ENCODE data around the gene RNFT2. TPM values are rescaled to one million over a fixed set of nuclear protein-coding genes. Genes with fewer than 3 reads are reported as not detected.

Gene RNFT2, protein sequence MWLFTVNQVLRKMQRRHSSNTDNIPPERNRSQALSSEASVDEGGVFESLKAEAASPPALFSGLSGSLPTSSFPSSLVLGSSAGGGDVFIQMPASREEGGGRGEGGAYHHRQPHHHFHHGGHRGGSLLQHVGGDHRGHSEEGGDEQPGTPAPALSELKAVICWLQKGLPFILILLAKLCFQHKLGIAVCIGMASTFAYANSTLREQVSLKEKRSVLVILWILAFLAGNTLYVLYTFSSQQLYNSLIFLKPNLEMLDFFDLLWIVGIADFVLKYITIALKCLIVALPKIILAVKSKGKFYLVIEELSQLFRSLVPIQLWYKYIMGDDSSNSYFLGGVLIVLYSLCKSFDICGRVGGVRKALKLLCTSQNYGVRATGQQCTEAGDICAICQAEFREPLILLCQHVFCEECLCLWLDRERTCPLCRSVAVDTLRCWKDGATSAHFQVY
- polyA plus RNA-seq (0.61 to 0.96 TPM (median 0.95 TPM) in 3 replicates), polyA minus RNA-seq (1.2 to 2.6 TPM (median 1.5 TPM) in 3 replicates)
- polyA plus RNA-seq (2011; ENCODE audit: low read depth), result 0.15 TPM
- 0.64 and 0.87 TPM in 2 replicates for polyA plus RNA-seq (2011; cell fraction: cytosol; rRNA removed)
- polyA plus RNA-seq (2011; cell fraction: nucleus; rRNA removed), result 1.2 and 1.3 TPM in 2 replicates
- 0.20 and 0.83 TPM in 2 replicates for polyA plus RNA-seq (2012; ENCODE audit: low replicate concordance)
- polyA minus RNA-seq (2011; cell fraction: cytosol; rRNA and poly(A)+ RNA removed), result 1.2 TPM
- polyA minus RNA-seq (2011; cell fraction: nucleus; rRNA and poly(A)+ RNA removed), result 1.8 and 2.0 TPM in 2 replicates

DNA sequence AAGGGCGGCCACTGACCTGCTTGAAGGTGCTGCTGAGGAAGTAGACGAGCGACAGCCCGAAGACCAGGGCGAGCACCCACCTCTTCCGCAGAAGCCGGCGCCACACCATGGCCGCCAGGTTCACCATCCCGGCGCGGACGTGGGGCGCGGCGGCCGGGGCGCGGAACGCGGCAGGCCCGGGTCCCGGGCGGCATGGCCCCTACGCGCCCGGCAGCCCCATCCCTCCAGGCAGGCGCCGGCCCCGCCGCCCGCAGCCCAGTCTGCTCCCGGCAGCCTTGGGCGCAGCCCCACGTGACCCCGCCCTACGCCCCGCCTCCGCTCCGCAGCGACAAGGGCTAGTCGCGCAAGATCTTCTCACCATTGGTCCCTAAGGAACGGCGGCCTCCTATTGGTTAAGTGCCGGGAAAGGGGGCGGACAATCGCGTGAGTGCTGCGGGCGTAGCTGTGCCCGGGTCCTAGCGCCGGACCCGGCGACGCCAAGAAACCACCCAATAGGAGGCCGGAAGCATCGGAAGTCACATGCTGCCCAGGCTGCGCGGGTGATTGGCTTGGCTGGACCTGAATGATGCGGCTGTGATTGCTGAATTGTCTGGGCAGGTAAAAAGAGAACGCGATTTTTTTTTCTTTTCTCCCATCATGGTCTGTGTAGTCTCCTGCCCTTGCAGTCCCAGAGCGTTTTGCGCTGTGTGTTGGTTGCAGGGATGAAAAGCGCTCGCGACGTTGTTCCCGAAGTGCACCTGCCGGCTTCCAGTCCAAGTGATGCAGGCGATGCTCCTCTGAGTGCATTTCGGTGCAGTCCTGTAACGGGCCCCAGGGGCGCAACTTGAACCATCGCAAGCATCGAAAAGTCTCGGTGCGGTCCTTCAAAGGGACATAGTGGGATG is at the start of gene RNFT2, which contains the start of gene SPRING1:
RNFT2 (plus strand) TSS at position 542 of the 884 bp plus-strand sequence. CDS start 2,183 bp downstream, outside the sequence.
SPRING1 (minus strand) TSS at position 296 of the 884 bp plus-strand sequence; CDS start at position 127, 169 bp downstream.
- H4K20me1 ChIP-seq (ENCODE audit: control insufficient read depth, extremely low read depth, insufficient read depth, low read length), result no peaks in the 10 kb centered on the region
- peak within 1 kb of the TSS; percentile 81 to 92 (median 84) for H3K4me3 ChIP-seq (ENCODE audit: control insufficient read depth in 2 of 3, extremely low read depth in 1 of 3, insufficient read depth in 2 of 3, low read depth in 1 of 3, low read length in 3 of 3)
- H3K9ac ChIP-seq (ENCODE audit: control insufficient read depth, extremely low read depth, insufficient read depth, low read length), result peak within 1 kb of the TSS; percentile 85
- H3K9me3 ChIP-seq (ENCODE audit: control insufficient read depth, low read depth, low read length), result no peaks in the 10 kb centered on the region
- dilution Hi-C loops (cut with MboI; ENCODE audit: extremely low pct_ligation_motif_present, low sequenced_read_pairs), result no loop called here
- peak within 1 kb of the TSS; percentile 57 for H3K27ac ChIP-seq (ENCODE audit: control insufficient read depth, insufficient read depth, low read length)
- TF ChIP-seq EZH2 (IDR thresholded peaks at IDR 0.05; ENCODE audit: low read length), result no peak
- TF ChIP-seq, protein P1, sequence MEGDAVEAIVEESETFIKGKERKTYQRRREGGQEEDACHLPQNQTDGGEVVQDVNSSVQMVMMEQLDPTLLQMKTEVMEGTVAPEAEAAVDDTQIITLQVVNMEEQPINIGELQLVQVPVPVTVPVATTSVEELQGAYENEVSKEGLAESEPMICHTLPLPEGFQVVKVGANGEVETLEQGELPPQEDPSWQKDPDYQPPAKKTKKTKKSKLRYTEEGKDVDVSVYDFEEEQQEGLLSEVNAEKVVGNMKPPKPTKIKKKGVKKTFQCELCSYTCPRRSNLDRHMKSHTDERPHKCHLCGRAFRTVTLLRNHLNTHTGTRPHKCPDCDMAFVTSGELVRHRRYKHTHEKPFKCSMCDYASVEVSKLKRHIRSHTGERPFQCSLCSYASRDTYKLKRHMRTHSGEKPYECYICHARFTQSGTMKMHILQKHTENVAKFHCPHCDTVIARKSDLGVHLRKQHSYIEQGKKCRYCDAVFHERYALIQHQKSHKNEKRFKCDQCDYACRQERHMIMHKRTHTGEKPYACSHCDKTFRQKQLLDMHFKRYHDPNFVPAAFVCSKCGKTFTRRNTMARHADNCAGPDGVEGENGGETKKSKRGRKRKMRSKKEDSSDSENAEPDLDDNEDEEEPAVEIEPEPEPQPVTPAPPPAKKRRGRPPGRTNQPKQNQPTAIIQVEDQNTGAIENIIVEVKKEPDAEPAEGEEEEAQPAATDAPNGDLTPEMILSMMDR (optimal IDR thresholded peaks at IDR 0.05 in 1 of 3, IDR thresholded peaks at IDR 0.05 in 1 of 3, conservative IDR thresholded peaks at IDR 0.05 in 1 of 3; ENCODE audit: extremely low read depth in 1 of 3, insufficient read depth in 2 of 3, low read length in 3 of 3), result peak in 1 of 3 experiments; percentile 11
- FAIRE-seq (peak; percentile 85), DNase-seq (ENCODE audit: low read depth, low spot score) (peak; percentile 90)
- peaks cover 9% of the 10 kb centered on the region for H3K4me1 ChIP-seq (ENCODE audit: control insufficient read depth, extremely low read depth, insufficient read depth, low read length)
- H3K9me1 ChIP-seq (ENCODE audit: control insufficient read depth, extremely low read depth, insufficient read depth, low read length), result no peaks in the 10 kb centered on the region
- H3K27me3 ChIP-seq (ENCODE audit: control insufficient read depth, extremely low read depth, insufficient read depth, low read length), result no peaks in the 10 kb centered on the region
- peaks cover 18% of the 10 kb centered on the region for H3K79me2 ChIP-seq (ENCODE audit: control insufficient read depth, insufficient read depth, low read length)
- H3K4me2 ChIP-seq (ENCODE audit: control insufficient read depth, extremely low read depth, insufficient read depth, low read depth, low read length), result peak within 1 kb of the TSS; percentile 92
- peaks cover 0 to 5% of the 10 kb centered on the region in 2 experiments for H3K36me3 ChIP-seq (ENCODE audit: control insufficient read depth in 2 of 2, extremely low read depth in 1 of 2, insufficient read depth in 2 of 2, low read length in 2 of 2)
- peak within 1 kb of the TSS; percentile 97 for H2AFZ ChIP-seq (ENCODE audit: control insufficient read depth, low read length)

DNA sequence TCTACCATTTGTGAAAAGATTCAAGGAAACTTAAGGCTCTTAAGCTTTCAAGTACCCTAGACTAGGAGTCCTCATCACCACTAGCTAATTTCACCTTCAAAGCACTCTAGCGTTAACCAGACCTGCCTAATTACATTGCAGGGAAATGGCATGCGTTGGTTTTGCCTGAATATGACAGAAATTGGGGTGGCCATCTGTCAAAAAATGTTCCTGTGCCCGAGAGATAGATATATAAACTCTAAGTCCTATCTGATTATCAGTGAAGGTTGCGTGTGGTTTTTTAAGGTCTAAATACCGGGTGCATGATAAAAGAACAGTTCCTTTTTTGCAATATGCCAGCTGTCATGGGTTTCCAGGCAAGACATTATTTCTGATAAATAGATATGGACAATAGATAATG is 48.6 kb upstream of the RNFT2 start:
- no peak overlapping the region for H3K4me2 ChIP-seq (ENCODE audit: control insufficient read depth, extremely low read depth, insufficient read depth, low read depth, low read length)
- H3K36me3 ChIP-seq (ENCODE audit: control insufficient read depth in 2 of 2, extremely low read depth in 1 of 2, insufficient read depth in 2 of 2, low read length in 2 of 2), result no peaks in the 10 kb centered on the region
- H3K9me1 ChIP-seq (ENCODE audit: control insufficient read depth, extremely low read depth, insufficient read depth, low read length), result no peaks in the 10 kb centered on the region
- TF ChIP-seq, protein P1 (optimal IDR thresholded peaks at IDR 0.05 in 1 of 3, IDR thresholded peaks at IDR 0.05 in 1 of 3, conservative IDR thresholded peaks at IDR 0.05 in 1 of 3; ENCODE audit: extremely low read depth in 1 of 3, insufficient read depth in 2 of 3, low read length in 3 of 3), result no peak
- no peak for TF ChIP-seq EZH2 (IDR thresholded peaks at IDR 0.05; ENCODE audit: low read length)
- no peak overlapping the region for H3K4me3 ChIP-seq (ENCODE audit: control insufficient read depth in 2 of 3, extremely low read depth in 1 of 3, insufficient read depth in 2 of 3, low read depth in 1 of 3, low read length in 3 of 3)
- H3K9ac ChIP-seq (ENCODE audit: control insufficient read depth, extremely low read depth, insufficient read depth, low read length), result no peak overlapping the region
- dilution Hi-C loops (cut with MboI; ENCODE audit: extremely low pct_ligation_motif_present, low sequenced_read_pairs), result no loop called here
- peaks cover 21% of the 10 kb centered on the region for H3K27me3 ChIP-seq (ENCODE audit: control insufficient read depth, extremely low read depth, insufficient read depth, low read length)
- DNase-seq (ENCODE audit: low read depth, low spot score) (no peak), FAIRE-seq (no peak)
- no peak overlapping the region for H2AFZ ChIP-seq (ENCODE audit: control insufficient read depth, low read length)
- peaks cover 6% of the 10 kb centered on the region for H3K4me1 ChIP-seq (ENCODE audit: control insufficient read depth, extremely low read depth, insufficient read depth, low read length)
- H3K9me3 ChIP-seq (ENCODE audit: control insufficient read depth, low read depth, low read length), result no peaks in the 10 kb centered on the region
- no peaks in the 10 kb centered on the region for H4K20me1 ChIP-seq (ENCODE audit: control insufficient read depth, extremely low read depth, insufficient read depth, low read length)
- H3K79me2 ChIP-seq (ENCODE audit: control insufficient read depth, insufficient read depth, low read length), result no peaks in the 10 kb centered on the region
- no peak overlapping the region for H3K27ac ChIP-seq (ENCODE audit: control insufficient read depth, insufficient read depth, low read length)

All from keratinocyte (primary cell).